Measurements from ENCODE around the gene PAPLN.
A peak's percentile ranks its signal among the peaks of the same experiment; 100 is the strongest.

The PAPLN gene

DNA sequence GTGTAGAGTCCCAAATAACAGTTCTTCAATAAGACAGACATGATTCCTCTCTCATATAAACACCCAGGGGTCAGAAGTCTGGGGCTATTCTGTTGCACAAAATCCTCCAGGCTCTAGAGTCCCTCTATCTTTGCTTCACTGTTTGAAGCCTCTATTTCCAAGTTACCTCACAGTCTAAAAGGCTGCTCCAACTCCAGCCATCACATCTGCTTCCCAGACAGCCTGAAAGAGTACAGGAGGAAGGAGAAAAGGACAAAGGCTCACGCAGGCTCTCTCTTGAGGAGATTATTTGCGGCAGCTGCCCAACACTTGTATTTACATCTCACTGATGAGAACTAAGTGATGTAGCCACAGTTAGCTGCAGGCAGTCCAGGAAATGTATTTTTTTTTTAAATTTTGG, 6.4 kb downstream of the PAPLN start:
- no peak for DNase-seq (ENCODE audit: low read depth)
- no peak for TF ChIP-seq CTCF (conservative IDR thresholded peaks at IDR 0.05; ENCODE audit: control insufficient read depth, insufficient read depth, low read depth, low read length)
- H3K4me3 ChIP-seq (ENCODE audit: control insufficient read depth, low read depth, low read length), result no peak overlapping the region

DNA sequence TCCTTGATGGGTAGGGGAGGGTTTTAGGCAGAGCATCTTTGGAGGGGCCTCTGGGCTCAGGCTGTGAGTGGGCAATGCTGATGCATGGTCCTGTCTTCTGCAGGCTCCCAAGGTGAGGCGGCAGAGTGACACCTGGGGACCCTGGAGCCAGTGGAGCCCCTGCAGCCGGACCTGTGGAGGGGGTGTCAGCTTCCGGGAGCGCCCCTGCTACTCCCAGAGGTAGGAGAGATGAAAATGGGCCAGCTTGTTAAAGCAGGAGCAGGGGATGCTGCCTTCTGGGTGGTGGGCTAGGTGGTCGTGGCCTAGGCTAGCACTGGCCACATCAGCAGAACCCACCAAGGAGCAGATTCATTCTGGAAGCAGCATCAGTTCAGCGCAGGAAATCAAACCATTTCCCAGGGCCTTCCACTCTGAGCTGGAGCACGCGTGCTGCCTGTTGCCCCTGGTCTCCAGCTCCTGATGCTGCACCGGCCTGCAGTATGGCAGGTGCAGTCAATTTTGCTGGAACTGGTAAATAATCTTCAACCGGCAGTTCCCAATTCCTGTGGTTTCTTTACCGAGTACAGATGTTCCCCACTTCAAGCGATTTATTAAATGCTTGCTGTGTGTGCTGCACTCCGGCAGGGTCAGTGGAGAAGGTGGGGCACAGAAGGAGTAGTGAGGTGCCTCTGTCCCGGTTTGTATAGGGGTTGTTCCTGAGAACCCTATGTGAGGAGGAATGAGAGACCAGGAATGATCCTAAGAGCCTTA, 7.4 kb downstream of the PAPLN start:
- DNase-seq (ENCODE audit: low read depth), result no peak
- no peak for TF ChIP-seq CTCF (conservative IDR thresholded peaks at IDR 0.05; ENCODE audit: control insufficient read depth, insufficient read depth, low read depth, low read length)
- H3K4me3 ChIP-seq (ENCODE audit: control insufficient read depth, low read depth, low read length), result no peak overlapping the region

- peak; percentile 46 for DNase-seq (ENCODE audit: low read depth)
- H3K4me3 ChIP-seq (ENCODE audit: control insufficient read depth, low read depth, low read length), result peak overlapping the region; percentile 66
- no peak for TF ChIP-seq CTCF (conservative IDR thresholded peaks at IDR 0.05; ENCODE audit: control insufficient read depth, insufficient read depth, low read depth, low read length)
These were observed 8.4 kb downstream of the PAPLN start for GRCh38 chr14:73245480-73246325.

- no peak for TF ChIP-seq CTCF (conservative IDR thresholded peaks at IDR 0.05; ENCODE audit: control insufficient read depth, insufficient read depth, low read depth, low read length)
- peak overlapping the region; percentile 66 for H3K4me3 ChIP-seq (ENCODE audit: control insufficient read depth, low read depth, low read length)
- no peak for DNase-seq (ENCODE audit: low read depth)
These were observed 9.3 kb downstream of the PAPLN start for GRCh38 chr14:73246387-73247150.

GRCh38 chr14:73248108-73248868, 11.0 kb downstream of the PAPLN start:
- TF ChIP-seq CTCF (conservative IDR thresholded peaks at IDR 0.05; ENCODE audit: control insufficient read depth, insufficient read depth, low read depth, low read length), result no peak
- DNase-seq (ENCODE audit: low read depth), result peak; percentile 56
- H3K4me3 ChIP-seq (ENCODE audit: control insufficient read depth, low read depth, low read length), result no peak overlapping the region

DNA sequence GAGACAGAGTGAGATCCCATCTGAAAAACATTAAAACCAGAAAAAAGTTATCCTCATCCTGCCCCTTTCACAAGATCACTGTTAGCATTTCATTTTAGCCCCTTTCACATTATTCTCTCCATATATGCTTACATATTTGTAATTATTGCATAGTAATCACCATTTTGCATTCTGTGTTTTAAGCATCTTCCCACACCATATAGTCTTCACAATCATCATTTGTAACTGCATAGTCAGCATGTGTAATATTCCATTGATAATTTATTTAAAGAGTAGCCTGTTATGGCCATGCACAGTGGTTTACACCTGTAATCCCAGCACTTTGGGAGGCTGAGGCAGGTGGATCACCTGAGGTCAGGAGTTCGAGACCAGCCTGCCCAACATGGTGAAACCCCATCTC, 11.8 kb downstream of the PAPLN start:
- DNase-seq (ENCODE audit: low read depth), result no peak
- TF ChIP-seq CTCF (conservative IDR thresholded peaks at IDR 0.05; ENCODE audit: control insufficient read depth, insufficient read depth, low read depth, low read length), result no peak
- H3K4me3 ChIP-seq (ENCODE audit: control insufficient read depth, low read depth, low read length), result no peak overlapping the region

Measured in fibroblast of mammary gland (primary cell).